ENCODE measurements around the gene PRDX2. TPM values are rescaled to one million over a fixed set of nuclear protein-coding genes. Genes with fewer than 3 reads are reported as not detected.

The PRDX2 gene
- total RNA-seq, 1 donor from 2014 or later = 235 TPM

- peak overlapping the region; percentile 74 for H3K27ac Mint-ChIP-seq (ENCODE audit: unreplicated experiment)
Measured at GRCh38 chr19:12796146-12797071, 5.2 kb downstream of the PRDX2 start.

GRCh38 chr19:12794971-12795381, 6.6 kb downstream of the PRDX2 start:
- H3K4me3 Mint-ChIP-seq (ENCODE audit: unreplicated experiment) = peak overlapping the region; percentile 64

More at GRCh38 chr19:12796146-12797071, 5.2 kb downstream of the PRDX2 start:
- no peak for DNase-seq (ENCODE audit: extremely low spot score, unreplicated experiment)
- Mint-ChIP-seq H3K4me3 (ENCODE audit: unreplicated experiment) (peak overlapping the region; percentile 50), H3K4me1 (ENCODE audit: unreplicated experiment) (peaks cover 27% of the 10 kb centered on the region), H3K27me3 (ENCODE audit: unreplicated experiment) (no peaks in the 10 kb centered on the region), H3K9me3 (ENCODE audit: unreplicated experiment) (no peaks in the 10 kb centered on the region), H3K36me3 (ENCODE audit: unreplicated experiment) (peaks cover 2% of the 10 kb centered on the region)
- peak; percentile 96 for TF ChIP-seq CTCF (IDR thresholded peaks at IDR 0.05)

GRCh38 chr19:12794196-12794941, 7.2 kb downstream of the PRDX2 start:
- no peak for TF ChIP-seq CTCF (IDR thresholded peaks at IDR 0.05)
- H3K36me3 Mint-ChIP-seq (ENCODE audit: unreplicated experiment) = peaks cover 2% of the 10 kb centered on the region
- H3K27ac Mint-ChIP-seq (ENCODE audit: unreplicated experiment) = peak overlapping the region; percentile 87
- DNase-seq (ENCODE audit: extremely low spot score, unreplicated experiment) = no peak
- H3K4me3 Mint-ChIP-seq (ENCODE audit: unreplicated experiment) = peak overlapping the region; percentile 64
- H3K9me3 Mint-ChIP-seq (ENCODE audit: unreplicated experiment) = no peaks in the 10 kb centered on the region
- no peaks in the 10 kb centered on the region for H3K27me3 Mint-ChIP-seq (ENCODE audit: unreplicated experiment)
- H3K4me1 Mint-ChIP-seq (ENCODE audit: unreplicated experiment) = peaks cover 29% of the 10 kb centered on the region

More at GRCh38 chr19:12794971-12795381, 6.6 kb downstream of the PRDX2 start:
- H3K9me3 Mint-ChIP-seq (ENCODE audit: unreplicated experiment) = no peaks in the 10 kb centered on the region
- peak overlapping the region; percentile 87 for H3K27ac Mint-ChIP-seq (ENCODE audit: unreplicated experiment)
- TF ChIP-seq CTCF (IDR thresholded peaks at IDR 0.05) = no peak
- peaks cover 29% of the 10 kb centered on the region for H3K4me1 Mint-ChIP-seq (ENCODE audit: unreplicated experiment)
- no peaks in the 10 kb centered on the region for H3K27me3 Mint-ChIP-seq (ENCODE audit: unreplicated experiment)
- DNase-seq (ENCODE audit: extremely low spot score, unreplicated experiment) = no peak
- H3K36me3 Mint-ChIP-seq (ENCODE audit: unreplicated experiment) = peaks cover 2% of the 10 kb centered on the region

- H3K27ac Mint-ChIP-seq (ENCODE audit: unreplicated experiment) = peak overlapping the region; percentile 98
- no peak for TF ChIP-seq CTCF (IDR thresholded peaks at IDR 0.05)
- H3K4me3 Mint-ChIP-seq (ENCODE audit: unreplicated experiment) = peak overlapping the region; percentile 96
- DNase-seq (ENCODE audit: extremely low spot score, unreplicated experiment) = peak; percentile 98
- peaks cover 37% of the 10 kb centered on the region for H3K4me1 Mint-ChIP-seq (ENCODE audit: unreplicated experiment)
- peaks cover 2% of the 10 kb centered on the region for H3K36me3 Mint-ChIP-seq (ENCODE audit: unreplicated experiment)
- no peaks in the 10 kb centered on the region for H3K27me3 Mint-ChIP-seq (ENCODE audit: unreplicated experiment)
- H3K9me3 Mint-ChIP-seq (ENCODE audit: unreplicated experiment) = no peaks in the 10 kb centered on the region
Measured at GRCh38 chr19:12793290-12794195, 8.1 kb downstream of the PRDX2 start.
